A172 (cell line): ENCODE results near the gene MYADML2. TPM values are rescaled to one million over a fixed set of nuclear protein-coding genes. Genes with fewer than 3 reads are reported as not detected.
"Not testable (repeated sequence)": the region's sequence is repeated elsewhere in the genome, so short reads cannot be mapped to it uniquely, and the experiment has no call there.

Source experiments
- DNase-seq: peaks from one replicate; pipeline ENCODE4 v3.0.0-alpha.2; 2015; ENCODE audit warnings: low spot score
- total RNA-seq: library from RNA; depleted of rRNA; stranded (reverse); fragments of >200 nt; shearing (Covaris generic); gene quantifications from 2 replicates; pipeline ENCODE4 v1.2.3, GENCODE V29; 2014

The MYADML2 gene
- total RNA-seq, 1 experiment from 2014 or later = not detected

DNA sequence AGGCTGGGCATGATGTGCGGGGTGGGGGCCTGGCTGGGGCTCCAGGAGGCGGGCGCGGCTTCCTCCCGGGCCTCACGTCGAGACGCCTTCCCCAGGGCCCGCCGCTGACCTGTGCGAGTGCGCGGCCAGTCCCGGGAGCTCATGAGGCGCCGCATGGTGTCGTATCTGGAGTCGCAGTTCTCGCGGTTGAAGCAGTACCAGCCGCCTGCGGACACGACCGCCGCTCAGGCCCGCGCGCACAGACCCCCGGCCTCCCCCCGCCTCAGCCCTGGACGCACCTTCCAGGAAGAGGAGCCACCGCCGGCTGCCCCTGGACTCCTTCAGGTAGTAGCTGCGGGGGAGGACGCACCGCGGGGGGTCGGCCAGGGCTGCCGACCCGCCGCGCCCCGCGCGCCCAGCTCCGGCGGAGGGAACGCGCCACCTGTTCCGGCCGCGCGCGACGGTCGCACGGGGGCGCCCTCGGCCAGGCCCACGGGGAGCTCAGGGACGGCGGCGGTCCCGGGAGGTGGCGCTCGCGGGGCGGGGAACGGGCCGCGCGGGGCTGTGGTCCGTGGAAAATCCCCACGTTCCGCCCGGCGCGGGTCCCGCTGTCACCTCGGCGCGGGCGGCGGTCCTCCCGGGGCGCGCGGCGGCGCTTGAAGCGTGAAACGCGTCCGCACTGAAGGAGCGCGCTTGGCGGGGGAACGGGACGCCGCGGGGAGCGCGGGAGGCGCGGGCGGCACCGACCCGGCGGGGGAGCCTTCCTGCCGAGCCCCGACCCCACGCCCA is 12.5 kb upstream of the MYADML2 start:
- DNase-seq = no peak

DNA sequence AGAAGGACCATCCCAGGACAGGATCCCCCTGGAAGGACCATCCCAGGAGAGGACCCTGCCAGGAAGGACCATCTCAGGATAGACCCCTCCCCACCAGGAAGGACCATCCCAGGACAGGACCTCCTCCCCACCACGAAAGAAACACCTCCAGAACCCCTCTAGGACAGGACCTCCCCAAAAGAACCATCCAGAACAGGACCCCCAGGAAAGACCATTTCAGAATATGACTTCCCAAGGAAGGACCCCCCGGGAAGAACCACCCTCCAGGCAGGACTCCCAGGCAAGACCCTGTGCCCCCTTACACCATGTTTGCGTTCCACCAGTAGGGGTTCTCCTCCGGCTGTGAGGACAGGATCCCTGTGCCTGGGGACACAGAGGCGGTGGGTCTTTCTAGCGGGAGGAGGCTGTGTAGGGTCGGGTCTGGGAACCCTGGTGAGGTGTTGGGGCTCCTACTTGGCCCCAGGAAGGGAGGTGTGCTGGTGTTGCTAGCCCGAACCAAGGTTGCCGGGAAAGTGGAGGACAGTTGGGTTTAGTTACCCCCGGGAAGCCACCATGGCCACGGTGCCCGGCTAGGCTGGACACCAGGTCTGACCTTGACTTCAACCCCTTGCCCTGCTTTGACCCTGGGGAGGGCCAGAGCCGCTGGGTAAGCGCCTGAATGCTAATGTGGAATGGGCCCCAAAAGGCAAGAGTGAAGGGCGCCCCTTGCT is 11.8 kb upstream of the MYADML2 start:
- DNase-seq = no peak

DNA sequence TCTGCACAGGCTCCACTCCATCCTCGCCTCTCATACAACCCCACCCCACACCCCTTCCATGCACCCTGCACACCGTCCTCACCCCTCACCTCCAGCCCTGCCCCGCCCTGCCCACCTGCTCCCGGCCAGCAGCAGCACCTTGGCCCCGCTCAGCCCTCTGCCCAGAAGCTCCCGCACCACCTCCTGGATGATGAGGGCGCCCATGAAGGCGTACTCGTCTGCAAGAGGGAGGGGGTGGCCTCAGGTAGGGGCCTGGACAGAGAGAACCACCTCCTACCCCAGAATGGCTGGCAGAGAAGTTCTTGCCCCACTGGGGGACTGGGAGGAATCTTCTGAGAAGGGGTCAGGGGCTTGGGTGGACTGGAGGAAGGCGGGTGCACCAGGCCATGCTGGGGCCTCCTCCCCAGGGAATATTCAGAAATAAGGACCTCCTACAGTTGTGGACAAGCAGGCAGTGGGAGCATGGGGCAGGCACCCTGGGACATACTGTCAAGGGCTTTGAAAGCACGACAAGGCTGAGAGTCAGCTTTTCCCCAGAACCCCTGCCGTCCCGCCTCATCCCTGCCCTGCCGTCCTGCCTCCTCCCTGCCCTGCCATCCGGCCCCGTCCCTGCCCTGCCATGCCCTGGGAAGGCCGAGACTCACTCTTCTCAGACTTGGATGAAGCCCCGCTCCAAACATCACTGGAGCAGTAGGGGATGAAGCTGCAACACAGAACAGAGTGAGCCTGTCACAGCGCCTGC is 10.8 kb upstream of the MYADML2 start:
- DNase-seq = no peak

- no peak for DNase-seq
These were observed 9.9 kb upstream of the MYADML2 start for GRCh38 chr17:81956607-81957589.

GRCh38 chr17:81955756-81956544 is 8.9 kb upstream of the MYADML2 start:
- DNase-seq = no peak

DNA sequence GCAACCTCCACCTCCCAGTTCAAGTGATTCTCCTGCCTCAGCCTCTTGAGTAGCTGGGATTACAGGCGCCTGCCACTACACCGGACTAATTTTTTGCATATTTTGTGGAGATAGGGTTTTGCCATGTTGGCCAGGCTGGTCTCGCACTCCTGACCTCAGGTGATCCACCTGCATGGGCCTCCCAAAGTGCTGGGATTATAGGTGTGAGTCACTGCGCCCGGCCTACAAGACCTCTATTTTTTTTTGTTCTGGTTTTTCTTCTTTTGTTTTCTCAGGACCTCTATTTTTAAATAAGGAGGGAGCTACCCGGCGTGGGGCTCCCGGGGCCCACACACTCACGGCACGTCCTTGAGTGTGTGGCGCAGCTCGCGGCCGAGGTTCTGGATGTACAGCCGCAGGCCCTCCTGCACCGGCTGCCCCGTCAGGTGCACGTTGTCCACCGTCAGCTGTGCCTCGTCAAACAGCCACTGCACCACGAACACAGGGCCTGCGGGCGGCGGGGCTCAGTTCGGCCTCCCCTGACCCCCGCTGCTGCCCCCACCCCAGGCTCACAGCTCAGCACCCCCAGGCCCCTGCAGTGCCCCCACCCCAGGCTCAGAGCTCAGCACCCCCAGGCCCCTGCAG is 8.1 kb upstream of the MYADML2 start:
- DNase-seq = no peak

DNA sequence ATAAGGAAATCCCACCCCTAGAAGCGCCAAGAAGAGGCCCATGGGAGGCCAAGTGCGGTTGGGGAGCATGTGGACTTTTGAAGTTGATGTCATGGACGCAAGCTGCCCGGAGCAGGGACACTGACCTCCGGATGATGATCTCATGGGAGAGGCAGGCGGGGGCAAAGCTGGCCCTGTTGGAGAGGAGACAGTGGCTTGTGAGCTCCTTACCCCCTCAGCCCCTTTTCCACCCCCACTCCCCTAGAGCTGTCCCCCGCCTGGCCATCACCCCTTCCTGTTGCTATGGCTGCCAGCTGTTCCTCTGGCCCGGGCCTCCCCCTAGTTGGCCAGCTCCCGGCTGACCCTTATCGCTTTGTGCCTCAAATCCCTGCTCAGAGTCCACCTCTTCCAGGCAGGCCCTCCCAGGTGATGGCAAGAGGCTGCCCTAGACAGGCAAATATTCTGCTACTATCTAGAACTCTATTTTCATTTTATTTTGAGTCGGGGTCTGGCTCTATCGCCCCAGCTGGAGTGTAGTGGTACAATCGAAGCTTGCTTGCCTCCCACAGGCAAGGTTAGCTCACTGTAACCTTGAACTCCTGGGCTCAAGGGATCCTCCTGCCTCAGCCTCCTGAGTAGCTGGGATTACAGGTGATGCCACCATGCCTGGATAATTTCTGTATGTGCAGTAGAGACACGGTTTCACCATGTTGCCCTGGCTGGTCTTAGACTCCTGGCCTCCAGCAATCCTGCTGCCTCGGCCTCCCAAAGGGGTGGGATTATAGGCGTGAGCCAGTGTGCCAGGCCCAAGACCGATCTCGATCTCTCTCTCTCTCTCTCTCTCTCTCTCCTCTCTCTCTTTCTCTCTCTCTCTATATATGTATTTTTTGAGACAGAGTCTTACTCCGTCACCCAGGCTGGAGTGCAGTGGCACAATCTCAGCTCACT is 7.4 kb upstream of the MYADML2 start:
- DNase-seq = no peak

GRCh38 chr17:81953443-81953842 is 6.4 kb upstream of the MYADML2 start:
- not testable (repeated sequence) for DNase-seq

GRCh38 chr17:81952792-81953228 is 5.8 kb upstream of the MYADML2 start:
- no peak for DNase-seq

DNA sequence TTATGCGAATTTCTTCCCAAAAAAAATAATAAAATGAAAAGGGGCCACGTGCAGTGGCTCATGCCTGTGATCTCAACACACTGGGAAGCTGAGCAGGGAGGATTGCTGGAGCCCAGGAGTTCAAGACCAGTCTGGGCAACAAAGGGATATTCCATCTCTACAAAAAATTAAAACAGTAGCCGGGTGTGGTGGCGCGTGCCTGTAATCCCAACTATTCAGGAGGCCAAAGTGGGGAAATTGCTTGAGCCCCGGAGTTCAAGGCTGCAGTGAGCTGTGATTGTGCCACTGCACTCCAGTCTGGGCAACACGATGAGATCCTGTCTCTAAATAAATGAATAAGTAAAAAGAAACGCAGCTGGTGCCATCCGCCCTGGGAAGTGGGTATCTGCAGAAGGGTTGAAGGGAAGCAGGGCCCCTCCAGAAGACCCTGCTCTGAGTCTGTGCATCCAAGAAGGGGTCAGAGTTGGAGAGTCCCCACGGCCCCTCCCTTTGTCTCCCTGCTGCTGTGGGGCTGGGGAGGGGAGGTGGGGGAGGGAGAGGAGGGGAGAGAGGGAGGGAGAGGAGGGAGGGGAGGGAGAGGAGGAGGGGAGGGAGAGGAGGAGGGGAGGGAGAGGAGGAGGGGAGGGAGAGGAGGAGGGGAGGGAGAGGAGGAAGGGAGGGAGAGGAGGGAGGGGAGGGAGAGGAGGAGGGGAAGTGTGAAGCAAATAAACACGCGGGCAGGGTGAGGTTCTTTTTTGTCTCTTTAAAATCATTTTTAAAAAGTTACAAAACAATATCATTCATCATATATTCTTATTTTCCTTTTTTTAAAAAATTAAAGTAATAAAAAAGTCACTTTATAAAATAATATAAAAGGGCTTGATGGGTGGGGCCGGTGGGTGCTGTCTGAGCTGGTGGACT is 5.0 kb upstream of the MYADML2 start:
- no peak for DNase-seq

- no peak for DNase-seq
These were observed 3.5 kb upstream of the MYADML2 start for GRCh38 chr17:81950501-81950900.

- DNase-seq = no peak
These were observed 1.8 kb upstream of the MYADML2 start for GRCh38 chr17:81948635-81949378.

DNA sequence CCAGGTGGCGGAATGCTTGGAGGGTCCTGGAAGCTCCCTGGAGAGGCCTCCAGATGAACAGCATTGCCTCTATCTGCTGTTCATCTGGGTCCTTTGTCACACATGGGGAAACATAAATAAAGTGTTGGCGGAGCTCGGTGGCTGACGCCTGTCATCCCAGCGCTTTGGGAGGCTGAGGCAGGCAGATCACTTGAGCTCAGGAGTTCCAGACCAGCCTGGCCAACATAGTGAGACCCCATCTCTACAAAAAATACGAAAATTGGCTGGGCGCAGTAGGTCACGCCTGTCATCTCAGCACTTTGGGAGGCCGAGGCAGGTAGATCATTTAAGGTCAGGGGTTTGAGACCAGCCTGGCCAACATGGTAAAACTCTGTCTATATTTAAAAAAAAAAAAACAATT is 2.2 kb downstream of the MYADML2 start:
- no peak for DNase-seq

DNA sequence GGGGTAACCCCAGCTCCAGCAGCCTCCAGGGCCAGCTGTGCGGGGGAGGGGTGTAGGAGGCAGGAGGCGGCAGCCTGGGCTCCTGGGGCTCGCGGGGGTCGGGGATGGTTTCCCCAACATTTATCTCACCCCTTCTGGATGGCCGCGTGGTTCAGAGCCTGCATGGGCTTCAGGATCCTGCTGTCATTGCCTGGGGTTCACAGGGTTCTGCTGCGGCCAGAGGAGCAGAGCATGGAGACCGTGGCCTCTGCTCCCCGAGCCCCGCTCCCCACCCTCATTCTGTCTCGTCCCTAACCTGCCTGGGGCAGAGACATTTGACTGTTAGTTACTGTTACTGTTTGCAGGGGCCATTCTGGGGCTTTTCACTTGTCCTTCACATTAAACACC is 4.9 kb downstream of the MYADML2 start:
- DNase-seq = no peak

GRCh38 chr17:81941484-81942166 is 5.4 kb downstream of the MYADML2 start:
- DNase-seq = no peak
